ENCODE results near the gene AKNA. TPM values are rescaled to one million over a fixed set of nuclear protein-coding genes. Genes with fewer than 3 reads are reported as not detected.
"Not testable (repeated sequence)": the region's sequence is repeated elsewhere in the genome, so short reads cannot be mapped to it uniquely, and the experiment has no call there.

The AKNA gene
- total RNA-seq, 1 experiment from 2014 or later = 20.6 TPM

GRCh38 chr9:114330636-114331035 is 57.1 kb downstream of the AKNA start:
- Histone ChIP-seq H3K9ac (ENCODE audit: low read length) (no peak overlapping the region), H3K4me1 (ENCODE audit: control insufficient read depth in 1 of 2, insufficient read depth in 2 of 2, low read length in 2 of 2) (no peaks in the 10 kb centered on the region), H3K27ac (ENCODE audit: low read depth, low read length) (no peak overlapping the region), H4K20me1 (ENCODE audit: insufficient read depth) (no peaks in the 10 kb centered on the region), H3K9me2 (ENCODE audit: insufficient read depth) (no peaks in the 10 kb centered on the region), H3K79me2 (ENCODE audit: insufficient read depth, low read length) (no peaks in the 10 kb centered on the region), H3K27me3 (ENCODE audit: insufficient read depth, low read length) (no peaks in the 10 kb centered on the region), H3K36me3 (ENCODE audit: control insufficient read depth in 1 of 2, insufficient read depth in 2 of 2, low read length in 2 of 2) (no peaks in the 10 kb centered on the region), H3K9me3 (ENCODE audit: control insufficient read depth in 1 of 2, insufficient read depth in 1 of 2, low read depth in 1 of 2, low read length in 2 of 2) (no peaks in the 10 kb centered on the region), H3K4me3 (replicated peaks in 1 of 2; ENCODE audit: low read depth in 1 of 2, low read length in 2 of 2) (no peak overlapping the region), H2AFZ (ENCODE audit: low read depth, low read length, poor library complexity, severe bottlenecking) (no peak overlapping the region), H3K4me2 (ENCODE audit: low read length) (no peak overlapping the region)
- ATAC-seq = no peak
- ChIA-PET RAD21 (ENCODE audit: low non-redundant PET in 1 of 2, low total read pairs in 2 of 2, uncharacterized antibody in 2 of 2, unreplicated experiment in 2 of 2) (no interaction called here), CTCF (no interaction called here), POLR2A (no interaction called here)
- TF ChIP-seq ELF1 (IDR thresholded peaks at IDR 0.05; ENCODE audit: borderline replicate concordance, low read depth) (no peak), EZH2phosphoT487 (IDR thresholded peaks at IDR 0.05; ENCODE audit: borderline replicate concordance) (no peak), JUND (IDR thresholded peaks at IDR 0.05) (no peak), ZNF274 (IDR thresholded peaks at IDR 0.05; ENCODE audit: low read depth, low read length) (no peak), ATF3 (IDR thresholded peaks at IDR 0.05) (no peak), SP1 (IDR thresholded peaks at IDR 0.05; ENCODE audit: low read depth) (no peak)
- DNase-seq (ENCODE audit: low read depth, low spot score) = no peak
- BruUV-seq (replicated peaks) = no TSS peak
- intact Hi-C loops (cut with micrococcal nuclease) = no loop called here

- H3K79me2 ChIP-seq (ENCODE audit: insufficient read depth, low read length); DNase-seq (ENCODE audit: low read depth, low spot score); H3K4me1 ChIP-seq (ENCODE audit: control insufficient read depth in 1 of 2, insufficient read depth in 2 of 2, low read length in 2 of 2); H3K27ac ChIP-seq (ENCODE audit: low read depth, low read length); H3K4me3 ChIP-seq (replicated peaks in 1 of 2; ENCODE audit: low read depth in 1 of 2, low read length in 2 of 2); H3K36me3 ChIP-seq (ENCODE audit: control insufficient read depth in 1 of 2, insufficient read depth in 2 of 2, low read length in 2 of 2); H3K4me2 ChIP-seq (ENCODE audit: low read length); CTCF ChIA-PET; intact Hi-C loops (cut with micrococcal nuclease); H3K27me3 ChIP-seq (ENCODE audit: insufficient read depth, low read length); RAD21 ChIA-PET (ENCODE audit: low non-redundant PET in 1 of 2, low total read pairs in 2 of 2, uncharacterized antibody in 2 of 2, unreplicated experiment in 2 of 2); H3K9ac ChIP-seq (ENCODE audit: low read length); POLR2A ChIA-PET; H4K20me1 ChIP-seq (ENCODE audit: insufficient read depth); H3K9me2 ChIP-seq (ENCODE audit: insufficient read depth); H2AFZ ChIP-seq (ENCODE audit: low read depth, low read length, poor library complexity, severe bottlenecking); H3K9me3 ChIP-seq (ENCODE audit: control insufficient read depth in 1 of 2, insufficient read depth in 1 of 2, low read depth in 1 of 2, low read length in 2 of 2); ATAC-seq; BruUV-seq (replicated peaks): not testable (repeated sequence)
These were observed 58.2 kb downstream of the AKNA start, which contains the start of gene ORM2 for GRCh38 chr9:114329625-114330022. Gene ORM2 (plus strand): TSS chr9:114329869. CDS start chr9:114329905, 36 bp downstream.

- H3K4me1 ChIP-seq (ENCODE audit: control insufficient read depth in 1 of 2, insufficient read depth in 2 of 2, low read length in 2 of 2); RAD21 ChIA-PET (ENCODE audit: low non-redundant PET in 1 of 2, low total read pairs in 2 of 2, uncharacterized antibody in 2 of 2, unreplicated experiment in 2 of 2); ATAC-seq: not testable (repeated sequence)
These were observed 58.7 kb downstream of the AKNA start for GRCh38 chr9:114328937-114329624.

GRCh38 chr9:114328357-114328820 is 59.4 kb downstream of the AKNA start:
- H3K4me1 ChIP-seq (ENCODE audit: control insufficient read depth in 1 of 2, insufficient read depth in 2 of 2, low read length in 2 of 2); H3K27ac ChIP-seq (ENCODE audit: low read depth, low read length); BruUV-seq (replicated peaks); H3K9ac ChIP-seq (ENCODE audit: low read length); DNase-seq (ENCODE audit: low read depth, low spot score); H3K4me3 ChIP-seq (replicated peaks in 1 of 2; ENCODE audit: low read depth in 1 of 2, low read length in 2 of 2); H3K27me3 ChIP-seq (ENCODE audit: insufficient read depth, low read length); H4K20me1 ChIP-seq (ENCODE audit: insufficient read depth); POLR2A ChIA-PET; H2AFZ ChIP-seq (ENCODE audit: low read depth, low read length, poor library complexity, severe bottlenecking); H3K36me3 ChIP-seq (ENCODE audit: control insufficient read depth in 1 of 2, insufficient read depth in 2 of 2, low read length in 2 of 2); H3K9me2 ChIP-seq (ENCODE audit: insufficient read depth); H3K9me3 ChIP-seq (ENCODE audit: control insufficient read depth in 1 of 2, insufficient read depth in 1 of 2, low read depth in 1 of 2, low read length in 2 of 2); H3K4me2 ChIP-seq (ENCODE audit: low read length); CTCF ChIA-PET; H3K79me2 ChIP-seq (ENCODE audit: insufficient read depth, low read length); RAD21 ChIA-PET (ENCODE audit: low non-redundant PET in 1 of 2, low total read pairs in 2 of 2, uncharacterized antibody in 2 of 2, unreplicated experiment in 2 of 2); ATAC-seq; intact Hi-C loops (cut with micrococcal nuclease): not testable (repeated sequence)

More at GRCh38 chr9:114328937-114329624, 58.7 kb downstream of the AKNA start:
- H3K79me2 ChIP-seq (ENCODE audit: insufficient read depth, low read length); POLR2A ChIA-PET; H4K20me1 ChIP-seq (ENCODE audit: insufficient read depth); H3K9ac ChIP-seq (ENCODE audit: low read length); intact Hi-C loops (cut with micrococcal nuclease); H3K9me3 ChIP-seq (ENCODE audit: control insufficient read depth in 1 of 2, insufficient read depth in 1 of 2, low read depth in 1 of 2, low read length in 2 of 2); H3K27me3 ChIP-seq (ENCODE audit: insufficient read depth, low read length); H3K27ac ChIP-seq (ENCODE audit: low read depth, low read length); H3K9me2 ChIP-seq (ENCODE audit: insufficient read depth); DNase-seq (ENCODE audit: low read depth, low spot score); CTCF ChIA-PET; H3K4me2 ChIP-seq (ENCODE audit: low read length); H3K36me3 ChIP-seq (ENCODE audit: control insufficient read depth in 1 of 2, insufficient read depth in 2 of 2, low read length in 2 of 2); H2AFZ ChIP-seq (ENCODE audit: low read depth, low read length, poor library complexity, severe bottlenecking); H3K4me3 ChIP-seq (replicated peaks in 1 of 2; ENCODE audit: low read depth in 1 of 2, low read length in 2 of 2); BruUV-seq (replicated peaks): not testable (repeated sequence)
